Muscle of leg (tissue), 16 donors: Measurements from ENCODE around the gene ING1. TPM values are rescaled to one million over a fixed set of nuclear protein-coding genes. Genes with fewer than 3 reads are reported as not detected.
"Not testable (repeated sequence)": the region's sequence is repeated elsewhere in the genome, so short reads cannot be mapped to it uniquely, and the experiment has no call there.

ENCODE experiments used
- DNase-seq: peaks from one replicate; pipeline ENCODE4 v3.0.0; 2013
- H3K27ac ChIP-seq: one replicate; pipeline ENCODE4 v1.5.1; 2013; ENCODE audit warnings: mild to moderate bottlenecking, low read length, control low read depth
- H3K27me3 ChIP-seq: one replicate; pipeline ENCODE4 v1.6.1; 2013; ENCODE audit warnings: low read length; ENCODE audit not compliant: control insufficient read depth, insufficient read depth
- H3K36me3 ChIP-seq: one replicate; pipeline ENCODE4 v1.6.1; 2013; ENCODE audit warnings: low read length; ENCODE audit not compliant: control insufficient read depth, insufficient read depth
- H3K4me1 ChIP-seq: one replicate; pipeline ENCODE4 v1.6.1; 2013; ENCODE audit warnings: low read length; ENCODE audit not compliant: control insufficient read depth, insufficient read depth
- H3K4me3 ChIP-seq: one replicate; pipeline ENCODE4 v1.5.1; 2013; ENCODE audit warnings: low read length, control low read depth
- H3K9me3 ChIP-seq: replicated peaks from 2 replicates; pipeline ENCODE4 v1.6.1; 2013; ENCODE audit warnings: low read depth, low read length; ENCODE audit not compliant: control insufficient read depth
- WGBS: methylation state at CpG from one replicate; pipeline ENCODE4 v1.1.5; 2013; ENCODE audit warnings: missing lambda C conversion rate; ENCODE audit not compliant: insufficient coverage; 5-methylcytosine and 5-hydroxymethylcytosine counted together
- long read RNA-seq, 11 donors: transcript quantifications; one replicate each; lab custom pipeline, GENCODE V29; 2026
- polyA plus RNA-seq, 8 donors: library from polyadenylated mRNA; unstranded; fragments of 120-200 nt; gene quantifications; one replicate each; pipeline versions ENCODE4 v1.2.1 to v1.2.3, GENCODE V29; 2013; ENCODE audit warnings: inconsistent platforms in 1 of 8, low replicate concordance in 1 of 8; ENCODE audit not compliant: insufficient read length in 8 of 8, insufficient read depth in 1 of 8
- total RNA-seq: library from RNA; stranded (reverse); fragments of 120-200 nt; gene quantifications from one replicate; pipeline ENCODE4 v1.2.4, GENCODE V29; 2013

The ING1 gene, protein sequence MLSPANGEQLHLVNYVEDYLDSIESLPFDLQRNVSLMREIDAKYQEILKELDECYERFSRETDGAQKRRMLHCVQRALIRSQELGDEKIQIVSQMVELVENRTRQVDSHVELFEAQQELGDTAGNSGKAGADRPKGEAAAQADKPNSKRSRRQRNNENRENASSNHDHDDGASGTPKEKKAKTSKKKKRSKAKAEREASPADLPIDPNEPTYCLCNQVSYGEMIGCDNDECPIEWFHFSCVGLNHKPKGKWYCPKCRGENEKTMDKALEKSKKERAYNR
- total RNA-seq (6.0 TPM), polyA plus RNA-seq (10 to 100 TPM in 7 of 8 donors, 1 to 10 TPM in 1; 9.8 to 16.9 (median 14.1) TPM)
- long read RNA-seq, donor 1, full-length matches to known transcripts, result 3 of 3 reads
- long read RNA-seq, donor 1, partial matches to known transcripts, result 0 of 3 reads
- long read RNA-seq, donor 1, other reads (novel, unspliced or antisense), result 0 of 3 reads
- long read RNA-seq, donor 2, full-length matches to known transcripts, result 3 of 3 reads
- long read RNA-seq, donor 2, partial matches to known transcripts, result 0 of 3 reads
- long read RNA-seq, donor 2, other reads (novel, unspliced or antisense), result 0 of 3 reads
- long read RNA-seq, donor 3, full-length matches to known transcripts, result 5 of 12 reads
- long read RNA-seq, donor 3, partial matches to known transcripts, result 7 of 12 reads
- long read RNA-seq, donor 3, other reads (novel, unspliced or antisense), result 0 of 12 reads
- long read RNA-seq, donor 4, full-length matches to known transcripts, result 4 of 4 reads
- long read RNA-seq, donor 4, partial matches to known transcripts, result 0 of 4 reads
- long read RNA-seq, donor 4, other reads (novel, unspliced or antisense), result 0 of 4 reads
- long read RNA-seq, donor 5, full-length matches to known transcripts, result 10 of 10 reads
- long read RNA-seq, donor 5, partial matches to known transcripts, result 0 of 10 reads
- long read RNA-seq, donor 5, other reads (novel, unspliced or antisense), result 0 of 10 reads
- long read RNA-seq, donor 6, full-length matches to known transcripts, result 10 of 10 reads
- long read RNA-seq, donor 6, partial matches to known transcripts, result 0 of 10 reads
- long read RNA-seq, donor 6, other reads (novel, unspliced or antisense), result 0 of 10 reads
- long read RNA-seq, donor 7, full-length matches to known transcripts, result 8 of 8 reads
- long read RNA-seq, donor 7, partial matches to known transcripts, result 0 of 8 reads
- long read RNA-seq, donor 7, other reads (novel, unspliced or antisense), result 0 of 8 reads
- long read RNA-seq, donor 8, partial matches to known transcripts, result 0 of 4 reads
- long read RNA-seq, donor 8, other reads (novel, unspliced or antisense), result 0 of 4 reads
- long read RNA-seq, donor 9, full-length matches to known transcripts, result 11 of 11 reads
- long read RNA-seq, donor 9, partial matches to known transcripts, result 0 of 11 reads
- long read RNA-seq, donor 9, other reads (novel, unspliced or antisense), result 0 of 11 reads
- long read RNA-seq, donor 10, full-length matches to known transcripts, result 6 of 16 reads
- long read RNA-seq, donor 10, partial matches to known transcripts, result 10 of 16 reads
- long read RNA-seq, donor 10, other reads (novel, unspliced or antisense), result 0 of 16 reads
- long read RNA-seq, donor 11, full-length matches to known transcripts, result 2 of 2 reads
- long read RNA-seq, donor 11, partial matches to known transcripts, result 0 of 2 reads
- long read RNA-seq, donor 11, other reads (novel, unspliced or antisense), result 0 of 2 reads

DNA sequence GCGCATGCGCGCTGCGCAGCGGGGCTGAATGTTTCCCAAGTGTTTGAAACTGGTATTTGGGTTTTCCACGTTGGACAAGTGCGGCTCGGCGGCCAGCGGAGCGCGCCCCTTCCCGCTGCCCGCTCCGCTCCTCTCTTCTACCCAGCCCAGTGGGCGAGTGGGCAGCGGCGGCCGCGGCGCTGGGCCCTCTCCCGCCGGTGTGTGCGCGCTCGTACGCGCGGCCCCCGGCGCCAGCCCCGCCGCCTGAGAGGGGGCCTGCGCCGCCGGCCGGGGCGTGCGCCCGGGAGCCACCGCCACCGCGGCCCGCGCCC, at the start of gene ING1:
Gene ING1, plus strand, starts transcription at position 59 of the 311 bp plus-strand sequence. CDS start 450 bp downstream, outside the sequence.
- H3K4me1 ChIP-seq, result peaks cover 12% of the 10 kb centered on the region
- no peak for DNase-seq
- under 1% methylated on average over 39 of the region's 45 CpGs for WGBS
- H3K4me3 ChIP-seq, result peak within 1 kb of the TSS; percentile 99
- no peaks in the 10 kb centered on the region for H3K27me3 ChIP-seq
- H3K36me3 ChIP-seq, result no peaks in the 10 kb centered on the region
- peak within 1 kb of the TSS; percentile 100 for H3K27ac ChIP-seq
- H3K9me3 ChIP-seq, result no peaks in the 10 kb centered on the region

DNA sequence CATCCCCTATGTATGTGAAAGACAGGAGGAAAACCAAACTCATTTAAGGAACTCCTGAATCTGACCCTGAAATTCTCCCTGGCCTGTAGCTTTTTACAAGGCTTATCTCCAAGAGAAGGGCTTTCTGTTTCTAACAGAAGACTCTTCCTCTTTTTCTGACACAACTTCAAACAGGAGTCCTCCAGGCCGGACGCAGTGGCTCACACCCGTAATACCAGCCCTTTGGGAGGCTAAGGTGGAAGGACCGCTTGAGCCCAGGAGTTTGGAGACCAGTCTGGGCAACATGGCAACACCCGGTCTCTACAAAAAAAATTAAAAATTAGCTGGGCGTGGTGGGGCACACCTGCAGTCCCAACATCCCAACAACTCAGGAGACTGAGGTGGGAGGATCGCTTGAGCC, 49.5 kb upstream of the ING1 start:
- Histone ChIP-seq H3K36me3 (peaks cover 68% of the 10 kb centered on the region), H3K4me3 (no peak overlapping the region), H3K9me3 (peaks cover 17% of the 10 kb centered on the region), H3K27ac (no peak overlapping the region), H3K4me1 (no peaks in the 10 kb centered on the region), H3K27me3 (no peaks in the 10 kb centered on the region)
- WGBS, result 80% methylated on average over 4 of the region's 7 CpGs
- DNase-seq, result no peak

DNA sequence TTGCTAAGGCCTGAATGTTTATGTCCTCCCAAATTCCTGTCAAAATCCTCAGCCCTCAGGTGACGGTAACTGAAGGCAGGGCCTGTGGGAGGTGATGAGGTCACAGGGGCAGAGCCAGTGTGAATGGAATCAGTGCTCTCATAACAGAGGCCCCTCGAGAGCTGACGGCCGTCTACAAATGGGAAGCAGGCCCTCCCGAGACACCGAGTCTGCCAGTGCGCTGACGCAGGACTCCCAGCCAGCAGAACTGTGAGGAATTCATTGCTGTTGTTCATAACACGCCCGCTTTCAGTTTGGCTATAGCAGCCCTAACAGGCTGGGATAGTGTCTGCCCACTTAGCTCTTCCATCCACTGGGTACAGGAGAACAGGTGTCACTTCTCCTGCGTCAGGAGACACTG, 48.8 kb upstream of the ING1 start:
- no peaks in the 10 kb centered on the region for H3K27me3 ChIP-seq
- no peak overlapping the region for H3K4me3 ChIP-seq
- WGBS, result 85% methylated on average over 9 of the region's 11 CpGs
- H3K4me1 ChIP-seq, result no peaks in the 10 kb centered on the region
- no peak for DNase-seq
- no peak overlapping the region for H3K27ac ChIP-seq
- H3K36me3 ChIP-seq, result peaks cover 65% of the 10 kb centered on the region
- H3K9me3 ChIP-seq, result peaks cover 15% of the 10 kb centered on the region

DNA sequence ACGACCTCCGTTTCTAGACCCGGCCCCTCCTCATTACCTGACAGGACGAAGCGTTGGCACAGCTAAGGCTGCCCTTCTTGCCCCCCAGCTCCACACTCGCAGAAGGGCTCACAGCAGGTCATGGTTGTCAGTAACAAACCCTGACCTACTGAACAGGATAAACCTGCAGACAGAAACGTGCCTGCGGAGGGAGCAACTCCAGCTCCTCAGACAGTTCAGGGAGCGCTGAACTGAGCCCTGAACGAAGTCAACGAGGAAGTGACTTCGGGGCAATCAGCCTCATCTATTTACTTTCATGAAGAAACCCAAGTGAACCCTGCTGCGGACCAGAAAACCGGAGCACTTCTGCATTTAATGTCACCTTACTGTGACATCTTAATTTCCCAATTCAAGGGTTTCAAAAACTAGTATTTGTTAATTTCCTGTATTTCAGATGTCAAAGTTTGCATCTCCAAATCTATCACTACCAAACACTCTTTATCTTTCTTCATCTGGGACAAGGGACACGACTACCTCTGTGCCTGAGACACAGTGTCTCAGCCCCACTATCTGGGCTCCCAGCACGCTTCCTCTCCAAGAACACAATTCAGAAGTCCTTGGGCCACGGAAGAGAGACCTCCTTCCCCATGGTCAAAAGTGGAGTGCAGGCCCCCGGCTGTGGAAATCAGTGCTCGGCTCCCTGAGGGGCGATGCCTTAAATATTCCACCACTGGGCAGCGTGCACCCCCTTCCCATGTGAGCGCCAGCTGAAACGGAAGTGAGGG, 47.8 kb upstream of the ING1 start:
- DNase-seq, result no peak
- 90% methylated on average over 22 of the region's 23 CpGs for WGBS
- no peaks in the 10 kb centered on the region for H3K27me3 ChIP-seq
- no peak overlapping the region for H3K27ac ChIP-seq
- H3K4me3 ChIP-seq, result no peak overlapping the region
- H3K4me1 ChIP-seq, result no peaks in the 10 kb centered on the region
- H3K36me3 ChIP-seq, result peaks cover 65% of the 10 kb centered on the region
- peaks cover 10% of the 10 kb centered on the region for H3K9me3 ChIP-seq

DNA sequence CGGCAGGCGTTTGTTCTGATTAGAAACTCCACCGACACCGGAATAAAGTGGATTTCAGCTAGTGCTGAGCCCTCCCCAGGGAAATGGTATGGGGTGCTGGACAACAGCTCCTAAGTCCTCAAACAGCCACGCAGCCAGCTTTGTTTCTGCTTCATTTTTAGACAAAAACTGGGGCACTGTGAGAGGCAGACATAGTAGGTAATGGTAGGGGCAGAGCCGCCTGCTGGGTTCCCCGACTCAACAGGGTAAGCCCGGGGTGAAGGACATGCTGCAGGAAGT, 47.3 kb upstream of the ING1 start:
- H3K27ac ChIP-seq, result no peak overlapping the region
- WGBS, result 89% methylated on average over 6 of the region's 8 CpGs

DNA sequence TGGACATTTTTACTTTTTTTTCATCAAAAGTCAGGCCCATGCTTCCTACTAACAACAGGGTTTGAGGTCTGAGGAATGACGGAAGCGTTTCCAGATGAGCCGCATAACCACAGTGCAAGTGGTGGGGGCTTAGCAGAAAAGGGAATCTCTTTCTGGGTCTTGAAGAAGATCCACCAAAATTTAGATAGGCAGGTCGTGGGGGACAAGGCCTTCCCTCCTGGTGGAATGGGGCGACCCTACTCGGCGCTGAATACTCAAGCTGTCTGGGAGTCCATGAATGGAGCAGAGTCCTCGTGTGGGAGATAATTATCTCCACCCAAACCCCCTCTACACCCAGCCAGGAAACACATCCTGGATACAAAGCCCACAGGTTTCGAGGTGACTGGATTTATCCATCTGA, 44.5 kb upstream of the ING1 start:
- no peak for DNase-seq

More for the DNA sequence above, 47.3 kb upstream of the ING1 start:
- no peaks in the 10 kb centered on the region for H3K4me1 ChIP-seq
- peaks cover 6% of the 10 kb centered on the region for H3K9me3 ChIP-seq
- peaks cover 62% of the 10 kb centered on the region for H3K36me3 ChIP-seq
- no peaks in the 10 kb centered on the region for H3K27me3 ChIP-seq
- no peak for DNase-seq
- H3K4me3 ChIP-seq, result no peak overlapping the region

DNA sequence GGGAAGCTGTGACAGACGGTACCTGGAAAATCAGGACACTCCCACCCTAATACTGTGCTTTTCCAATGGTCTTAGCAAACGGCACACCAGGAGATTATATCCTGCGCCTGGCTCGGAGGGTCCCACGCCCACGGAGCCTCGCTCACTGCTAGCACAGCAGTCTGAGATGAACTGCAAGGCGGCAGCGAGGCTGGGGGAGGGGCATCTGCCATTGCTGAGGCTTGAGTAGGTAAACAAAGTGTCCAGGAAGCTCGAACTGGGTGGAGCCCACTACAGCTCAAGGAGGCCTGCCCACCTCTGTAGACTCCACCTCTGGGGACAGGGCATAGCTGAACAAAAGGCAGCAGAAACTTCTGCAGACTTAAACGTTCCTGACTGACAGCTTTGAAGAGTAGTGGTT, 43.7 kb upstream of the ING1 start:
- not testable (repeated sequence) for H3K4me1 ChIP-seq
- H3K36me3 ChIP-seq, result peaks cover 27% of the 10 kb centered on the region

More for the DNA sequence above, 44.5 kb upstream of the ING1 start:
- Histone ChIP-seq H3K27ac (no peak overlapping the region), H3K27me3 (no peaks in the 10 kb centered on the region), H3K36me3 (peaks cover 33% of the 10 kb centered on the region), H3K4me1 (no peaks in the 10 kb centered on the region), H3K9me3 (peaks cover 2% of the 10 kb centered on the region), H3K4me3 (no peak overlapping the region)
- 100% methylated on average over 2 of the region's 9 CpGs for WGBS

DNA sequence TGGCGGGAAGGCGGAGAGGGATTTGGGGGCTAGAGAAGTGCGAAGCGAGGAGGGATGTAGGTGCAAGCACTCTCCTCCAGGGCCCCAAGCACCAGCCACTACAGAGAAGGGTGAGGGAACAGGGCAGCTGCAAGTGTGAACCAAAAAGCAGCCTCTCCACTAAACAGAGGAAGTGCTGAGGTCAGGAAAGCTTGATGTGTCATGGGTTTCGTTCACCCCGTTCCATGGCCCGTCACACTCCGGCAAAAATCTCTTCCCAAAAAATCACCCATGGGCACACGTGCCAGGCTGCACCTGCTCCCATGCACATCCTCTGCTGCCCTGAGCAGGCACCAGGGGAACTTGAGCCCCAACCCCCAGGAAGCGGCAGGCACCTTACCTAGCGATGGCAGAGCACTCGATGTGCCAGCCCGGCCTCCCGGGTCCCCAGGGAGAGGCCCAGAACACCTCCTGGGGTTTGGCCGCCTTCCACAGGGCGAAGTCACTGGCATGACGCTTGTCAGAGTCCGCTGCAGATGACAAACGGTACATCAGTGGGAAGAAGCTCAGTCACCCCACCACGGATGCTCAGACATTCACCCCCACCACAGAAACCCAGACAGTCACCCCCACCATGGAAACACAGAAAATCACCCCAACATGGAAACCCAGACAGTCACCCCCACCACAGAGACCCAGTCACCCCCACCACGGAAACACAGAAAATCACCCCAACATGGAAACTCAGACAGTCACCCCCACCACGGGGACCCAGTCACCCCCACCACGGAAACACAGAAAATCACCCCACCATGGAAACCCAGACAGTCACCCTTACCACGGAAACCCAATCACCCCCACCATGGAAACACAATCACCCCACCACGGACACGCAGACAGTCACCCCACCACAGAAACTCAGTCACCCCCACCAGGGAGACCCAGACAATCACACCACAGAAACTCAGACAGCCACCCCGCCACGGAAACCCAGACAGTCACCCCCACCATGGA, 36.6 kb upstream of the ING1 start:
- H3K4me3 ChIP-seq, result no peak overlapping the region
- H3K9me3 ChIP-seq, result no peaks in the 10 kb centered on the region
- H3K27me3 ChIP-seq, result no peaks in the 10 kb centered on the region
- peak; percentile 53 for DNase-seq
- no peak overlapping the region for H3K27ac ChIP-seq
- peaks cover 43% of the 10 kb centered on the region for H3K36me3 ChIP-seq
- H3K4me1 ChIP-seq, result no peaks in the 10 kb centered on the region
- 96% methylated on average over 21 of the region's 28 CpGs for WGBS

More for the DNA sequence above, 43.7 kb upstream of the ING1 start:
- H3K27ac ChIP-seq, DNase-seq, H3K27me3 ChIP-seq, H3K9me3 ChIP-seq, H3K4me3 ChIP-seq: not testable (repeated sequence)
- WGBS, result 98% methylated on average over 5 of the region's 11 CpGs
